GM19025 (cell line): ENCODE results near the gene ABCA7.

Experiments
- ATAC-seq: cut with Tn5 transposase; IDR thresholded peaks from one replicate; pipeline ENCODE4 v1.9.1; 2021; ENCODE audit warnings: mild to moderate bottlenecking, low read depth, moderate library complexity; ENCODE audit not compliant: unreplicated experiment

ABCA7 gene

GRCh38 chr19:1038978-1039645 is 795 bp upstream of the ABCA7 start:
- no peak for ATAC-seq

- ATAC-seq, result peak; percentile 44
These were observed 767 bp downstream of the ABCA7 start for GRCh38 chr19:1040476-1041271.

GRCh38 chr19:1041272-1041834 is 1.4 kb downstream of the ABCA7 start:
- ATAC-seq, result no peak

GRCh38 chr19:1041835-1042685 is 2.2 kb downstream of the ABCA7 start:
- ATAC-seq, result no peak

- ATAC-seq, result no peak
These were observed 3.0 kb downstream of the ABCA7 start for GRCh38 chr19:1042689-1043511.

GRCh38 chr19:1045247-1045603 is 5.3 kb downstream of the ABCA7 start:
- no peak for ATAC-seq

- no peak for ATAC-seq
These were observed 6.3 kb downstream of the ABCA7 start for GRCh38 chr19:1046117-1046626.

- ATAC-seq, result no peak
These were observed 7.2 kb downstream of the ABCA7 start for GRCh38 chr19:1046836-1047695.

GRCh38 chr19:1047696-1048147 is 7.8 kb downstream of the ABCA7 start:
- ATAC-seq, result no peak

GRCh38 chr19:1049106-1049505 is 9.2 kb downstream of the ABCA7 start:
- ATAC-seq, result no peak

GRCh38 chr19:1049800-1050199 is 9.9 kb downstream of the ABCA7 start:
- no peak for ATAC-seq

- no peak for ATAC-seq
These were observed 11.3 kb downstream of the ABCA7 start for GRCh38 chr19:1050989-1051788.

- ATAC-seq, result no peak
These were observed 11.9 kb downstream of the ABCA7 start for GRCh38 chr19:1051791-1052190.

GRCh38 chr19:1052349-1052975 is 12.6 kb downstream of the ABCA7 start:
- ATAC-seq, result no peak

GRCh38 chr19:1053176-1054101 is 13.5 kb downstream of the ABCA7 start:
- no peak for ATAC-seq
